Measurements from ENCODE around the gene CCDC192. TPM values are rescaled to one million over a fixed set of nuclear protein-coding genes. Genes with fewer than 3 reads are reported as not detected.

The CCDC192 gene
- total and polyA plus RNA-seq, 2 donors (not counting 3 experiments of a cell fraction or from before 2014, with no cell fraction given), result not detected

DNA sequence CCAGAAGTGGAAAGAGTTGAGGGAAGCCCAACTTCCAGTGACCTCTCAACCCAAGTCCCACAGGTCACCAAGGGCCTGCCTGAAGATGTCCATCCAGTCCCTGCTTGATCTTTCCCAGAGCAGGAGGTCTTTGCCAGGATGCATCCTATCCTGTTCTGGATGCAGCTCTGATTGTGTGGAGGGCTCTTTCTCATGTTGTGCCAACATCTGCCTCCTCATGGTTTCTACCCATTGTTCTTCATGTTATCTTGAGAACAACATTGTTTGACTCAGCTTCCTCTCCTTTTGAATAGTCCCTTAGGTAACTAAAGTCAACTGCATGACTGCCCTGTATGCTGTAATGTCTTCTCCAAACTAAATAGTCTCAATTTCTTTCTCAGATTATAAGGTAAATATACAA lies 169.3 kb downstream of the CCDC192 start:
- no peaks in the 10 kb centered on the region for H3K36me3 ChIP-seq (ENCODE audit: control insufficient read depth in 2 of 2, extremely low read depth in 1 of 2, insufficient read depth in 2 of 2, low read length in 2 of 2)
- H3K27ac ChIP-seq (ENCODE audit: insufficient read depth, low read depth, low read length), result peak overlapping the region; percentile 98
- DNase-seq (ENCODE audit: low read depth, low spot score), result peak; percentile 97

More for the DNA sequence above, 169.3 kb downstream of the CCDC192 start:
- FAIRE-seq, result peak; percentile 78
- Histone ChIP-seq H3K4me2 (ENCODE audit: insufficient read depth, low read length) (peak overlapping the region; percentile 53), H2AFZ (ENCODE audit: low read depth, low read length) (no peak overlapping the region), H4K20me1 (replicated peaks; ENCODE audit: control insufficient read depth, extremely low read depth, insufficient read depth, low read length) (no peaks in the 10 kb centered on the region), H3K9me3 (replicated peaks; ENCODE audit: control insufficient read depth, insufficient read depth, low read length) (no peaks in the 10 kb centered on the region), H3K9ac (replicated peaks; ENCODE audit: extremely low read depth, insufficient read depth, low read length) (peak overlapping the region; percentile 69), H3K27me3 (ENCODE audit: control insufficient read depth in 2 of 2, insufficient read depth in 2 of 2, low read length in 2 of 2) (peaks cover 0 to 3% of the 10 kb centered on the region in 2 experiments), H3K79me2 (ENCODE audit: control insufficient read depth, insufficient read depth, low read length) (no peaks in the 10 kb centered on the region), H3K9me1 (replicated peaks; ENCODE audit: control insufficient read depth, extremely low read depth, insufficient read depth, low read length) (no peaks in the 10 kb centered on the region), H3K4me3 (replicated peaks in 1 of 3; ENCODE audit: insufficient read depth in 1 of 3, low read depth in 1 of 3, low read length in 3 of 3) (no peak overlapping the region), H3K4me1 (ENCODE audit: control insufficient read depth, extremely low read depth, insufficient read depth, low read length) (peaks cover 28% of the 10 kb centered on the region)
- TF ChIP-seq JUN (IDR thresholded peaks at IDR 0.05; ENCODE audit: borderline replicate concordance, insufficient read depth, insufficient read length, low read depth), result peak; percentile 98
- TF ChIP-seq, protein P1, sequence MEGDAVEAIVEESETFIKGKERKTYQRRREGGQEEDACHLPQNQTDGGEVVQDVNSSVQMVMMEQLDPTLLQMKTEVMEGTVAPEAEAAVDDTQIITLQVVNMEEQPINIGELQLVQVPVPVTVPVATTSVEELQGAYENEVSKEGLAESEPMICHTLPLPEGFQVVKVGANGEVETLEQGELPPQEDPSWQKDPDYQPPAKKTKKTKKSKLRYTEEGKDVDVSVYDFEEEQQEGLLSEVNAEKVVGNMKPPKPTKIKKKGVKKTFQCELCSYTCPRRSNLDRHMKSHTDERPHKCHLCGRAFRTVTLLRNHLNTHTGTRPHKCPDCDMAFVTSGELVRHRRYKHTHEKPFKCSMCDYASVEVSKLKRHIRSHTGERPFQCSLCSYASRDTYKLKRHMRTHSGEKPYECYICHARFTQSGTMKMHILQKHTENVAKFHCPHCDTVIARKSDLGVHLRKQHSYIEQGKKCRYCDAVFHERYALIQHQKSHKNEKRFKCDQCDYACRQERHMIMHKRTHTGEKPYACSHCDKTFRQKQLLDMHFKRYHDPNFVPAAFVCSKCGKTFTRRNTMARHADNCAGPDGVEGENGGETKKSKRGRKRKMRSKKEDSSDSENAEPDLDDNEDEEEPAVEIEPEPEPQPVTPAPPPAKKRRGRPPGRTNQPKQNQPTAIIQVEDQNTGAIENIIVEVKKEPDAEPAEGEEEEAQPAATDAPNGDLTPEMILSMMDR (IDR thresholded peaks at IDR 0.05; ENCODE audit: extremely low read depth in 1 of 2, insufficient read depth in 1 of 2, low read depth in 1 of 2, low read length in 2 of 2), result no peak
- TF ChIP-seq POLR2A (IDR thresholded peaks at IDR 0.05; ENCODE audit: low read depth, low read length), result peak; percentile 57
- TF ChIP-seq FOS (IDR thresholded peaks at IDR 0.05; ENCODE audit: borderline replicate concordance, insufficient read depth, low read length), result peak; percentile 69
- peak; percentile 98 for TF ChIP-seq GATA2 (IDR thresholded peaks at IDR 0.05; ENCODE audit: insufficient read depth, insufficient read length, low read depth, low read length)
- no peak for TF ChIP-seq EZH2 (IDR thresholded peaks at IDR 0.05; ENCODE audit: borderline replicate concordance, low read depth, low read length, severe bottlenecking)
- TF ChIP-seq, protein P2, sequence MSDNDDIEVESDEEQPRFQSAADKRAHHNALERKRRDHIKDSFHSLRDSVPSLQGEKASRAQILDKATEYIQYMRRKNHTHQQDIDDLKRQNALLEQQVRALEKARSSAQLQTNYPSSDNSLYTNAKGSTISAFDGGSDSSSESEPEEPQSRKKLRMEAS (IDR thresholded peaks at IDR 0.05; ENCODE audit: insufficient read depth, insufficient read length), result no peak
- TF ChIP-seq MYC (IDR thresholded peaks at IDR 0.05; ENCODE audit: low read depth, low read length), result no peak
- peak; percentile 94 for TF ChIP-seq POLR2AphosphoS5 (IDR thresholded peaks at IDR 0.05; ENCODE audit: insufficient read depth, low read depth, low read length)
- intact Hi-C loops (cut with micrococcal nuclease), result loop anchor here (1.0 to 10.0 kb wide), 10 partner anchors 14 to 952 kb away; partner anchors contain the start of gene SLC12A2
- CTCF ChIA-PET, result interaction anchor here (0.7 to 2.5 kb wide), 18 partner anchors 9 to 329 kb away, joined by 3 to 12 read pairs (median 4); partner anchors contain the start of gene SLC12A2
- POLR2A ChIA-PET, result interaction anchor here (0.7 to 1.8 kb wide), 2 partner anchors 71 to 212 kb away, joined by 3 to 5 read pairs; partner anchors contain the start of gene SLC12A2
- dilution Hi-C loops (cut with MboI; ENCODE audit: extremely low pct_ligation_motif_present, low sequenced_read_pairs), result no loop called here
- BruUV-seq (replicated peaks), result no TSS peak

Data from endothelial cell of umbilical vein (primary cell).